Thyroid gland (tissue), 4 donors: ENCODE data around the gene BRSK2. TPM values are rescaled to one million over a fixed set of nuclear protein-coding genes. Genes with fewer than 3 reads are reported as not detected.

Experiments used
- DNase-seq, 2 donors: peaks; one replicate each; pipeline ENCODE4 v3.0.0-alpha.2; 2019
- H3K27ac ChIP-seq, 3 donors: fragments of 200-600 bp; sonication (generic); 1 replicate in 2 of 3; 2 replicates in 1 of 3; pipeline ENCODE4 v1.5.1; 2016 to 2019; ENCODE audit warnings: mild to moderate bottlenecking in 1 of 3, moderate library complexity in 1 of 3
- H3K27me3 ChIP-seq: fragments of 200-600 bp; sonication (generic); one replicate; pipeline ENCODE4 v1.5.1; 2019
- H3K36me3 ChIP-seq, 2 donors: fragments of 200-600 bp; sonication (generic); one replicate each; pipeline ENCODE4 v1.5.1; 2016 to 2019
- H3K4me1 ChIP-seq, 2 donors: fragments of 200-600 bp; sonication (generic); one replicate each; pipeline ENCODE4 v1.5.1; 2017 to 2019
- H3K4me3 ChIP-seq, 3 donors: fragments of 200-600 bp; sonication (generic); replicated peaks in 1 of 3; 1 replicate in 2 of 3; 2 replicates in 1 of 3; pipeline ENCODE4 v1.5.1; 2016; ENCODE audit warnings: mild to moderate bottlenecking in 1 of 3
- H3K9me3 ChIP-seq: fragments of 200-600 bp; sonication (generic); one replicate; pipeline ENCODE4 v1.5.1; 2017
- POLR2A ChIP-seq, 2 donors: fragments of 450-650 bp; IDR thresholded peaks; one replicate each; pipeline ENCODE4 v1.6.1; 2017; ENCODE audit warnings: antibody characterized with exemption in 2 of 2, mild to moderate bottlenecking in 2 of 2, moderate library complexity in 1 of 2
- WGBS, 2 donors: methylation state at CpG; one replicate each; pipeline ENCODE4 v1.1.5; 2017; 5-methylcytosine and 5-hydroxymethylcytosine counted together
- intact Hi-C: fragments of 100-400 bp; cut with DNase I; formaldehyde crosslinking; loops from one replicate; pipeline ENCODE4 v1.15.1; 2023
- total RNA-seq, 4 donors: library from RNA; depleted of rRNA; stranded (reverse); fragments of >200 nt; gene quantifications; one replicate each; pipeline ENCODE4 v1.2.3, GENCODE V29; 2016
- TF ChIP-seq, protein P1 (sequence below), 6 experiments: fragments of 200-600 bp in 3 of 6; fragments of 450-650 bp in 3 of 6; sonication (generic) in 3 of 6; IDR thresholded peaks; one replicate each; pipeline ENCODE4 v1.5.1; 2016 to 2019; ENCODE audit warnings: antibody characterized with exemption in 6 of 6, mild to moderate bottlenecking in 2 of 6, inconsistent platforms in 1 of 6, moderate library complexity in 1 of 6

BRSK2 gene
- total RNA-seq, 4 donors from 2014 or later = 0.34 to 2.2 (median 0.81) TPM

DNA sequence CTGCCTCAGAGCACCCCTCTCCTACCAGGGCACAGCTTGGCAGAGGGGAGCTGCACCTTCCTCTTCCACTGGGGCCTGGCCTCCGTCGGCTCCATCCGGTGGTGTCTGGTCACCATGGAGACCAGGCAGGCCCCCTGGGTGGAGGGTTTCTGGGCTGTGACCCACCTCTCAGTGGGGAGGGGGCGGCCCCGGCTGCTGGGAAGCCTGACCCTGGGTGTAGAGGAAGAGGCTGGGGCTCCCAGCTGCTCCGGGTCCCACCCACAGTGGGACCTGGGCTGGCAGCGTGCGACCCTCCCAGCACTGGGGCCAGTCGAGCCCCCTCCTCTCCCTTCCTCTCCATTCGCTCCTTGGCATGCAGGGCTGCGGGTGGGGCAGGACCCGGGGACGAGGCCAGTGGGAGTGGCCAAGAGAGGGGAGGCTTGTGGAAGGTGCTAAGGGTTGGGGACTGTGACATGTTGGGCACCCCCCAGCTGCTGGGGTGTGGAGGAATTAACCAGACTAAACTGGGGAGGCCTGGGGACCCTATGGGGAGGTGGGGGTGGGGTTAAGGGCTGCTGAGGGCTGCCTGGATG is 46.8 kb downstream of the BRSK2 start:
- no peak overlapping the region for H3K4me3 ChIP-seq
- no peaks in the 10 kb centered on the region for H3K27me3 ChIP-seq
- TF ChIP-seq, protein P1, sequence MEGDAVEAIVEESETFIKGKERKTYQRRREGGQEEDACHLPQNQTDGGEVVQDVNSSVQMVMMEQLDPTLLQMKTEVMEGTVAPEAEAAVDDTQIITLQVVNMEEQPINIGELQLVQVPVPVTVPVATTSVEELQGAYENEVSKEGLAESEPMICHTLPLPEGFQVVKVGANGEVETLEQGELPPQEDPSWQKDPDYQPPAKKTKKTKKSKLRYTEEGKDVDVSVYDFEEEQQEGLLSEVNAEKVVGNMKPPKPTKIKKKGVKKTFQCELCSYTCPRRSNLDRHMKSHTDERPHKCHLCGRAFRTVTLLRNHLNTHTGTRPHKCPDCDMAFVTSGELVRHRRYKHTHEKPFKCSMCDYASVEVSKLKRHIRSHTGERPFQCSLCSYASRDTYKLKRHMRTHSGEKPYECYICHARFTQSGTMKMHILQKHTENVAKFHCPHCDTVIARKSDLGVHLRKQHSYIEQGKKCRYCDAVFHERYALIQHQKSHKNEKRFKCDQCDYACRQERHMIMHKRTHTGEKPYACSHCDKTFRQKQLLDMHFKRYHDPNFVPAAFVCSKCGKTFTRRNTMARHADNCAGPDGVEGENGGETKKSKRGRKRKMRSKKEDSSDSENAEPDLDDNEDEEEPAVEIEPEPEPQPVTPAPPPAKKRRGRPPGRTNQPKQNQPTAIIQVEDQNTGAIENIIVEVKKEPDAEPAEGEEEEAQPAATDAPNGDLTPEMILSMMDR (IDR thresholded peaks at IDR 0.05) = no peak
- no peak for TF ChIP-seq POLR2A (IDR thresholded peaks at IDR 0.05)
- no peaks in the 10 kb centered on the region for H3K9me3 ChIP-seq
- no peak overlapping the region for H3K27ac ChIP-seq
- intact Hi-C loops = no loop called here
- H3K4me1 ChIP-seq = peaks cover 0 to 19% of the 10 kb centered on the region in 2 donors
- WGBS, 2 donors = 14 to 19% methylated on average over 10 to 11 of the region's 13 CpGs
- H3K36me3 ChIP-seq = no peaks in the 10 kb centered on the region
- DNase-seq = no peak

DNA sequence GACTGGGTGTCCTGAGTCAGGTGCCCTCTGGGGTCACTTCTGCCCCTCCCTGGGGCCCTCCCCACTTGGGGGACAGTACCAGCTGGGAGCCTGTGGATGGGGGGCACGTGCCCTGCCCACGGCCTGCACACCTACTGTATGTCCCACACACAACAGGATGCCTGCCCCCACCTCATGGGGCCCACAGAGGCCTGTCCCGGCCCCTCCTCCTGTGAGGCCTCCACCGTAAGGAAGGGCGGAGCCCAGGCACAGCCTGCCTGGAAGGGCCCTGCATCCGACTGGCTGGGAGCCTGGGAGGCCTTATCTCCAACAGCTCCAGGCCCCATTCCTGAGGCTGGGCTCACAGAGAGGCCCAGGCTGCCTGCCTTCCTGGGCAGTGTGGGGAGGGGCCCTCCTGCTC is 47.8 kb downstream of the BRSK2 start:
- no peak for DNase-seq
- Histone ChIP-seq H3K27me3 (no peaks in the 10 kb centered on the region), H3K4me3 (no peak overlapping the region), H3K9me3 (no peaks in the 10 kb centered on the region), H3K36me3 (no peaks in the 10 kb centered on the region), H3K27ac (no peak overlapping the region), H3K4me1 (peaks cover 0 to 19% of the 10 kb centered on the region in 2 donors)
- intact Hi-C loops = no loop called here
- 56% methylated on average over 5 of the region's 6 CpGs; no CpG with 5 or more reads in 1 of the 2 donors for WGBS, 2 donors
- TF ChIP-seq POLR2A (IDR thresholded peaks at IDR 0.05) = no peak
- TF ChIP-seq, protein P1 (IDR thresholded peaks at IDR 0.05) = no peak

DNA sequence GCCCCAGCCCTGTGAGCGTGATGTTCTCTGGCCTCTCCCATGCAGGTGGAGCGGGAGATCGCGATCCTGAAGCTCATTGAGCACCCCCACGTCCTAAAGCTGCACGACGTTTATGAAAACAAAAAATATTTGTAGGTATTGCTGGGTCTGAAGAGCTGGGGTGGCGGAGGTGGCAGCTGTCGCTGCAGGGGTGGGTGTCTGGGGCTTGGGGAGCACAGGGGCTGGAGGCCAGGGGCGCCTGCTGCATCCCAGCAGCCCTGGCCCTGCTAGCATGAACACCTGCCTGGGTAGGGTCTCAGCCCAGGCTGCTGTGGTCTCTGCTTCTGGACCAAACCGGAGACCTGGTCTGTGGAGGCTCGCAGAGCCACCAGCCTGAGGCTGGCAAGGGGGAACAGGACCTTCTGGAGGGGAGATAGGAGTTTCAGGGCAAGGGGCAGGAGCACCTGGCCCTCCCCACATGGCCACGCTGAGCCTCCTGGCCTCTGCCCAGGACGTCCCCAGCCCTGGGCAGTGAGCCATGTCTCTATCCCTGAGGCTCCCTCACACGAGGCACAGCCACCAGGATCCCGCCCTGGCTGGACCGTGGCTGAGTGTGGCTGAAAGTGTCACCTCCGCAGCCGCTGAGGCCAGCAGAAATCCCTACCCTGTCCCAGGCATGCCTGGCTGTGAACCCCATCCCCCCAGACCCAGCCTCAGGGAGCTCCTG is 48.7 kb downstream of the BRSK2 start:
- Histone ChIP-seq H3K9me3 (no peaks in the 10 kb centered on the region), H3K4me3 (no peak overlapping the region), H3K27me3 (no peaks in the 10 kb centered on the region), H3K27ac (no peak overlapping the region), H3K4me1 (peaks cover 0 to 19% of the 10 kb centered on the region in 2 donors), H3K36me3 (no peaks in the 10 kb centered on the region)
- WGBS, 2 donors = 26 to 50% methylated on average over 13 to 17 of the region's 19 CpGs
- TF ChIP-seq POLR2A (IDR thresholded peaks at IDR 0.05) = no peak
- TF ChIP-seq, protein P1 (IDR thresholded peaks at IDR 0.05) = no peak
- intact Hi-C loops = no loop called here
- DNase-seq = peak in 1 of 2 donors; percentile 14

DNA sequence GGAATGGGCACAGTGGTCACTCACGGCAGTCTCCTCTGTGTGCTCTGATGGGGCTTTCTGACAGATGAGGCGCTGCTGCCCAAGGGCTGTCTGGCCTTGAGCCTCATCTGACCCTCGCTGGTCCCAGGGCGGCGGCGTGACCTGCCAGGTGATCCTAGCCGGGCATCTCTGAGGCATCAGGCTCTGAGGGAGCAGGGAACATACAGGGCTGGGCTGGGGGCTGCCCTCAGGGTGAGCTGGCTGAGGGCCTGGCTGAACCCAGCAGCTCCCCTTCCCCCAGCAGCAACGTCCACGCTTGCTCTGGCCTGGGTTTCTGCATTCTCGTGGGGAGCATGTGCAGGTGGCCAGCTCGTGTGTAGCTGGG is 49.2 kb downstream of the BRSK2 start:
- TF ChIP-seq, protein P1 (IDR thresholded peaks at IDR 0.05) = no peak
- no peak for TF ChIP-seq POLR2A (IDR thresholded peaks at IDR 0.05)
- intact Hi-C loops = no loop called here
- WGBS, 2 donors = 76% methylated on average over 6 of the region's 11 CpGs; no CpG with 5 or more reads in 1 of the 2 donors
- H3K9me3 ChIP-seq = no peaks in the 10 kb centered on the region
- peaks cover 0 to 19% of the 10 kb centered on the region in 2 donors for H3K4me1 ChIP-seq
- H3K27ac ChIP-seq = no peak overlapping the region
- H3K36me3 ChIP-seq = no peaks in the 10 kb centered on the region
- H3K4me3 ChIP-seq = no peak overlapping the region
- H3K27me3 ChIP-seq = no peaks in the 10 kb centered on the region
- DNase-seq = no peak

DNA sequence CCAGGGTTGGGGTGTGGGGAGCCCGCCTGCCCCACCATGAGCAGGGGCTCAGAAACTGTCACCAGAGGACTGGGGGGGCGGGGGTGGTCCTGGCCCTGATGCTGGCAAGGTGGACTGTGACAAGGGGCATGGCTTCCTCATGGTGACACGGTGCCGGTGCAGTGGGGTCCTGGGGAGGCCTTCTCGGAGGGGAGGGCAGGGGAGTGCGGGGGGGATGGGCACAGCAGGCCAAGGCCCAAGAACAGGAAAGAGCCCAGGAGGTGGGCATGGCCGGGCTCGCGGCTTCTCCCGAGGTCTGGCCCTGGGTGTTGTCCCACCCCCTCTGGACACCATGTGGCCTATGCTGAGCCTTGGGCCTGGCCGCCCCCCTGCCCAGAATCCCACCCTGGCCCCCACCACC is 49.6 kb downstream of the BRSK2 start:
- H3K4me1 ChIP-seq = peaks cover 0 to 19% of the 10 kb centered on the region in 2 donors
- WGBS, 2 donors = 63 to 100% methylated on average over 1 to 5 of the region's 11 CpGs

More for the DNA sequence above, 49.6 kb downstream of the BRSK2 start:
- no peaks in the 10 kb centered on the region for H3K9me3 ChIP-seq
- no peak overlapping the region for H3K4me3 ChIP-seq
- no peak for DNase-seq
- H3K27ac ChIP-seq = no peak overlapping the region
- H3K36me3 ChIP-seq = no peaks in the 10 kb centered on the region
- TF ChIP-seq, protein P1 (IDR thresholded peaks at IDR 0.05) = no peak
- H3K27me3 ChIP-seq = no peaks in the 10 kb centered on the region
- intact Hi-C loops = no loop called here
